NCI-H69 (cell line): ENCODE measurements around the gene POC1B.

Experiments
- DNase-seq: peaks from one replicate; lab custom pipeline; 2025; lab: John Stamatoyannopoulos, UW

POC1B gene

DNA sequence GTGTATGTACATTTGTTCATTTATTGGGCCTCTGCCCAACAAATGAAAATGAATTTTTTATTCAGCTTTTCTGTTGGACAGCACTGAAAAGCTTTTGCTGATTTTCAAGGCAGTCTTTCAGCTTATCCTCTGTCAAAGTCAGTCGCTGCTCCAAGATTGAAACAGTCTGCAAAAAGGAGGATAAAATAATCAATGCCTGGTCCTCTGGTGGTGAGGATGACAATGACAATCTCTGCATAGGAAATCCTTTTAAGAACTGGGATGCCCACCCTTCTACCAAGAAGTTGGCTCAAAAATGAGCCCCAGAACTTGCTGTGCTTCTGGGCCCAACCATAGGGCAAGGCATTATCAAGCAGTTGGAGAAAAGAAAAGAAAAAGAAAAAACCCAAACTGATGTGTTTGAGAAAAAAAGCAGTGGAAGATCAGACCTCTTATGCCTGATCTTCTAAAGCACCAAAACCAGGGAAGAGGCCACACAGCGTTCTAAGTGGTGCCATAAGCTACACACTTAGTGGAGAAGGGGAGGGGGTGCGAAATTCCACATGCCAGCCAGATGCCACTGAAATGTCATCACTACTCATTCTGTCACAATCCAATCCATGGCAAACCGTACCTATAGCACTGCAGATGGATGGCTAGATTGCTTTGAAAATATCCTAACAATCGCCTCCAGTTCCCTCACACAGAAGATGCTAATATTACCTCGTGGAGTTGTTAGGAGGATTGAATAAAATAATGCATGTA, 104.6 kb downstream of the POC1B start:
- DNase-seq, result no peak

- DNase-seq, result no peak
Observed at GRCh38 chr12:89418228-89418910, 107.5 kb downstream of the POC1B start.

- DNase-seq, result no peak
Observed at GRCh38 chr12:89417246-89417977, 108.4 kb downstream of the POC1B start.

DNA sequence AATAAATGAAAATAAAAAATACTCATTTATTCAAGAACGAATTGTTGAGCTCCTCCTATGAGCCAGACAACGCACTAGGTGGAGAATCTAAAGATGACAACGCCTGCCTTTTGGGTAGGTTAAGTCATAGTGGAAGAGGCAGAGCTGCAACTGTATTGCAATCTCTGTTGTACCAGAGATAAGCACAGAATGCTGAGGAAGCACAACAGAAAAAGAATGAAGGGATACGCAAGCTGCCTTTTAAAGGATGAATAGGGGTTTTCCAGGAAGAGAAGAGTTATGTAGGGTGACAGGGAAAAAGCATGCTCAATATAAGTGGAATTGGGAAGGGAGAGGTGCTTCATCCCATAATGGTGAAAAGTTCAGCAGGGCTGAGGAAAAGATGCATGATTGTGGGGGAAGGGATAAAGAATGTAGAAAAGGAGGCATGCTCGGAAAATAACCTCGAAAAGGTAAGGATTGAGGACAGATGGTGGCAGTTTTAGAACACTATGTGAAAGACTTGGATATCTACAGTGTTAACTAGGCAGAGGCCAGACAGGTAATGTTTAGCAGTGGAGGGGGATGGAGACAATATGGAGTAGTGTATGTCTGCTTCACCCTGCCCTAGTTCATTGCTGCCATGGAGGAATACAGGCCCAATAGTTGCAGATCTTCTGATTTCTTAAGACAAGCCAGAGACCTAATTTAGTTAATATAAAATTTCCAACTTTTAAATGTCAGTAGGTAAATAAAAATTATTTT, 109.6 kb downstream of the POC1B start:
- DNase-seq, result no peak

DNA sequence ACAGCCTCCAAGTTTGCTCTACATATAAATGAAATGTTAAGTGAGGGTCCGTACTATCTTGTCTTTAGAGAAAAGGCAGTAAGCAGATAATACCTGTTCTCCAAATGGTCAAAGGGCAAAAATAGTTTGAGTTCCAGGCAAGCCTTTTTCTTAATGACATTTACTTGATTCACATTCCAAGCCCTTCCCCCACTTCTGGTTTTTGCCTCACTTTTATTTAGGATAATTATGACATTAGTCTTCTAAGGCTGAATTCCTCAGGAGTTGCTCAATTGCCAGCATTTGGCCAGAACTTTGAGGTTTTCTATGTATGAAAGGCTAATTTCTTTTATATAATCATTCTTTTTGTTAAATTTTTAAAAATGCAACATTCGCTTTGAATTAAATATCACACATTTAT, 111.0 kb downstream of the POC1B start:
- no peak for DNase-seq

GRCh38 chr12:89414322-89414721, 111.5 kb downstream of the POC1B start:
- DNase-seq, result peak; percentile 36

DNA sequence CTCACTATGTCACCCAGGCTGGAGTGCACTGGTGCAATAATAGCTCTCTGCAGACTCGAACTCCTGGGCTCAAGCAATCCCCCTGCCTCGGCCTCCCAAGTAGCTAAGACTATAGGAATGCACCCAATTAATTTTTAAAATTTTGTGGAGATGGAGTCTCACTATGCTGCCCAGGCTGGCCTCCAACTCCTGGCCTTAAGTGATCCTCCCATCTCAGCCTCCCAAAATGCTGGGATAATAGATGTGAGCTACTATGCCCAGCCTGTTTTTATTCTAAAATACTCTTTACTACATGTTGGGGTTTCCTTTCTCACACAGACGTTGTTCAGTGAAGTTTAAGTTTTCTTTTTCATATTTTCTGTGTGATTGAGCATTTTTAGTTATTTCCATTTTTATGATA, 112.6 kb downstream of the POC1B start:
- DNase-seq, result no peak

GRCh38 chr12:89412665-89413064, 113.2 kb downstream of the POC1B start:
- DNase-seq, result no peak

GRCh38 chr12:89411846-89412245, 114.0 kb downstream of the POC1B start:
- DNase-seq, result no peak

DNA sequence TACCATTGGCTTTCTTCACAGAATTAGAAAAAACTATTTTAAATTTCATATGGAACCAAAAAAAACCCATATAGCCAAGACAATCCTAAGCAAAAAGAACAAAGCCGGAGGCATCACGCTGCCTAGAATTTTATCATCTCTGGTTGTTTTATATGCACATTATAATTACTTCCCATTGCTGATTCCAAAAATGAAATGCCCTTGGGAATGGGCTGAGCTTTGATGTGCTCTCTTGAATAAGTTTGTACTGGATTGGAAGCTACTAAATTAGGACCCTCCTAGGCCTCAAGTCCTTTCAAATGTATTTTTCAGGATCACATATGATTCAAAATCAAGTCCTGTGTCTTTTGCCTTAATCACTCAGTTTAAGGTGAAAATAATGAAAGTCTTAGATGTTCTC, 114.6 kb downstream of the POC1B start:
- DNase-seq, result no peak

DNA sequence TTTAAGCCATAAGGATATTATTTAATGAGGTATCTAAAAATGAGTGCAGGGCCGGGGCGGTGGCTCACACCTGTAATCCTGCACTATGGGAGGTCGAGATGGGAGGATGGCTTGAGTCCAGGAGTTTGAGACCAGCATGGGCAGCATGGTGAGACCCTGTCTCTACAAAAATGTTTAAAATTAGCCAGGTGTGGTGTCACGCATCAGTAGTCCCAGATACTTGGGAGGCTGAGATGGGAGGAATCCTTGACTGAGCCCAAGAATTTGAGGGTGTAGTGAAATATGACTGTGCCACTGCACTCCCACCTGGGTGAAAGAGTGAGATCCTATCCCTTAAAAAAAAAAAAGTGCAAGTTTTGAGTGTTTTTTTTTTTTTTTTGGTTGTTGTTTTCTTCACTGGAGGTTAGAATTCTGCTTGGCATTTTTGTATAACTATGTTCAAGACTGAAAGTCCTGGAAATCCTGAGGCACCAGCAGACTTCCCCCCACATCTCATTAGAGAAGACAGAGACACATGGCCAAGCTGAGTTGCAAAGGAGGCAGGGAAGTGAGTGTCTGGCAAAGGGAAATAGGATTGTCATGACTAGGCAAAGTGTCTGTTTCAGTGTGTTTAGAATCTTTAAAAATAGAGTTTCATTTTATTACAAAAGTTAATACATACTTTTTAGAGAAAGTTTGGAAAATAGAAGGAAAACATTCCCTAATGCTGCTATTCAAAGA, 120.1 kb downstream of the POC1B start:
- DNase-seq, result no peak

GRCh38 chr12:89401433-89402058, 124.3 kb downstream of the POC1B start:
- no peak for DNase-seq

DNA sequence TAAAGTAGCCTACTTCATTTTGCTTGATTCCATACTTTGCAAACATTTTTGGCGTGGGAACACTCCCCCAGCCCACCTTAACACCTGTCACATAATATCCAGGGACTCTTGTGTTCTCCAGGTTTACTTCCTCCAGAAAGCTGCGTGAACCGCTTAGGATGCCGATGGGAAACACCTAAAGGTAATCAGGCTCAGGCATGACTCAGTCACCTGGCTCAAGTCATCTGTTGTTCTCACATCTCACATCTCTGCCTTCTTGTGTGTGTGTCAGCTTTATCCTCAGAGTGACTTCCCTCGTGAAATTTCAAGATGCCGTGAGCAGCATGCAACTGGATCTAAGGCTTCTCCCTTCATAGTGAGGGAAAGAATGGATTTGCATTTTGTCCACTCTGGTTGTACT, 125.4 kb downstream of the POC1B start:
- no peak for DNase-seq

GRCh38 chr12:89395712-89396111, 130.1 kb downstream of the POC1B start:
- DNase-seq, result no peak

GRCh38 chr12:89393551-89394121, 132.2 kb downstream of the POC1B start:
- DNase-seq, result no peak

GRCh38 chr12:89392391-89392790, 133.5 kb downstream of the POC1B start:
- no peak for DNase-seq

- DNase-seq, result peak; percentile 19
Observed at GRCh38 chr12:89391726-89392336, 134.0 kb downstream of the POC1B start.

DNA sequence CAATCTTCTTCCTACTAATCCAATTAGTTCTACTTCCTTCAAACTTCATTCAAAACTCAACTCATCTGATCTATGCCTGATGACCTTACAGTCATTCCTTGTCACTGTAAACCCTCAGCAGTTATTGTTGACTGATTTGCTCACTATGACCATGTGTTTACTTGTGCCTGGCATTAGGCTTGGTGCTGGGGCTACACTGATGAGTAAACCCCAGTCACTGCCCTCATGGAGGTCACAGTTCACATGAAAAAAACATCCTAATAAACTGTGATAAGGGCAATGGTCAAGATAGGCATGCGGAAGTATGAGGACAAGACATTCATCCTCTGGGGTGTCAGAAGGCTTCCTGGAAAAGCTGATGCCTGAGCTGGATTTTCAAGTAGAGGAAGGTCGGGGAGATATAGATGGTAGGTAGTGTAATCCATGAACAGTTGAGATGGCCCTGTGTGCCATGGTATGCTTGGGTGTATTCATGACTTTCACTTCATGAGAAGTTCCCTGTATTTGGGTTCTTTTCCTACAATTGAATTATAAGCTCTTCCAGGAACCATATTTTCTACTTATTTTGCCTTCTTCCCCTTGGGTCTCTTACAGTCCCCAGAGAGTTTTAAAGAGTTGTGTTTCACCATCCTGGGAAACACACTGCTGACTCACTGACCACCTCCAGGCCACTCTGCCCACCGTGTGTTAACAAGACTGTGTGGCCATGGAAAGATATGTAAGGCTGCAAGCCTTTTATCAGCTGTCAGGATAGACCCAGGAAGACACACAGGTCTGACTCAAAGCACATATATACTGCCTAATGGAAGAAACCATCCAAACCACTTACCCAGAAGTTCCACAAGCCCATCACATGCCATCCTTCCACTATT, 134.8 kb downstream of the POC1B start:
- DNase-seq, result no peak
